B cell (primary cell): ENCODE data around the gene FGD1. TPM values are rescaled to one million over a fixed set of nuclear protein-coding genes. Genes with fewer than 3 reads are reported as not detected.

ENCODE experiments used
- ATAC-seq: fragments of 200-7000 bp; cut with Tn5 transposase; one replicate; pipeline ENCODE4 v1.10.0; 2021; ENCODE audit warnings: low read depth, mild to moderate bottlenecking, moderate number of reproducible peaks, moderate library complexity
- CTCF ChIA-PET: fragments of 350-600 bp; sonication (Branson Sonifier 250); formaldehyde crosslinking; loops from one replicate; lab custom pipeline; 2021; ENCODE audit warnings: antibody characterized with exemption, inconsistent platforms; lab: Charles Lee
- POLR2A ChIA-PET: fragments of 350-600 bp; sonication (Branson Sonifier 250); formaldehyde crosslinking; loops from one replicate; lab custom pipeline; 2021; ENCODE audit warnings: antibody characterized with exemption; lab: Charles Lee
- DNase-seq: peaks from one replicate; pipeline ENCODE4 v3.0.0; 2013
- H2AFZ ChIP-seq: 2 replicates; pipeline ENCODE4 v1.6.1; 2012; ENCODE audit warnings: mild to moderate bottlenecking, low read depth, low read length; ENCODE audit not compliant: insufficient read depth, poor library complexity, severe bottlenecking
- H3K27ac ChIP-seq, 2 donors: 1 replicate in 1 of 2; 2 replicates in 1 of 2; pipeline ENCODE4 v1.5.1; 2012 to 2013; ENCODE audit warnings: low read length in 2 of 2, mild to moderate bottlenecking in 2 of 2, moderate library complexity in 1 of 2
- H3K27me3 ChIP-seq, 4 experiments: fragments of 200-600 bp in 1 of 4; sonication (generic) in 1 of 4; replicated peaks in 1 of 4; 1 replicate in 2 of 4; 2 replicates in 2 of 4; pipeline versions ENCODE4 v1.6.1 to v1.7.0; 2013 to 2016; ENCODE audit warnings: low read length in 3 of 4, mild to moderate bottlenecking in 2 of 4, mixed read lengths in 1 of 4, moderate library complexity in 1 of 4; ENCODE audit not compliant: insufficient read depth in 4 of 4, control insufficient read depth in 3 of 4; ENCODE audit errors: control extremely low read depth in 1 of 4
- H3K36me3 ChIP-seq, 2 experiments: replicated peaks in 1 of 2; 1 replicate in 1 of 2; 2 replicates in 1 of 2; pipeline versions ENCODE4 v1.6.1 to v1.7.1; 2013; ENCODE audit warnings: low read length in 1 of 2; ENCODE audit not compliant: insufficient read depth in 2 of 2, control insufficient read depth in 1 of 2; ENCODE audit errors: control extremely low read depth in 1 of 2, extremely low read depth in 1 of 2
- H3K4me1 ChIP-seq, 2 donors: fragments of 200-600 bp in 1 of 2; sonication (generic) in 1 of 2; 1 replicate in 1 of 2; 2 replicates in 1 of 2; pipeline versions ENCODE4 v1.5.1 to v1.6.1; 2013 to 2017; ENCODE audit warnings: low read length in 2 of 2; ENCODE audit not compliant: control insufficient read depth in 2 of 2, insufficient read depth in 2 of 2
- H3K4me2 ChIP-seq: replicated peaks from 2 replicates; pipeline ENCODE3; 2012; ENCODE audit warnings: mild to moderate bottlenecking, low read depth, low read length; ENCODE audit not compliant: poor library complexity, severe bottlenecking
- H3K4me3 ChIP-seq, 5 experiments: fragments of 200-600 bp in 1 of 5; sonication (generic) in 1 of 5; 1 replicate in 3 of 5; 2 replicates in 2 of 5; pipeline versions ENCODE4 v1.5.1 to v1.7.0; 2011 to 2016; ENCODE audit warnings: low read length in 4 of 5, mild to moderate bottlenecking in 4 of 5, low read depth in 2 of 5, control low read depth in 1 of 5, moderate library complexity in 1 of 5; ENCODE audit not compliant: insufficient read depth in 1 of 5; ENCODE audit errors: control extremely low read depth in 1 of 5, extremely low read depth in 1 of 5
- H3K79me2 ChIP-seq: fragments of 200-600 bp; sonication (generic); one replicate; pipeline ENCODE4 v1.6.0; 2016; ENCODE audit warnings: low read length; ENCODE audit not compliant: control insufficient read depth, insufficient read depth
- H3K9ac ChIP-seq: fragments of 200-600 bp; sonication (generic); 2 replicates; pipeline ENCODE4 v1.6.1; 2017; ENCODE audit warnings: mild to moderate bottlenecking, low read length, moderate library complexity
- H3K9me3 ChIP-seq, 3 donors: one replicate each; pipeline versions ENCODE4 v1.6.1 to v1.7.1; 2013; ENCODE audit warnings: low read length in 2 of 3; ENCODE audit not compliant: control insufficient read depth in 2 of 3, insufficient read depth in 1 of 3; ENCODE audit errors: control extremely low read depth in 1 of 3
- H4K20me1 ChIP-seq: 2 replicates; pipeline ENCODE4 v1.6.0; 2012; ENCODE audit warnings: mild to moderate bottlenecking, low read length; ENCODE audit not compliant: insufficient read depth, control insufficient read depth, poor library complexity, severe bottlenecking
- H3K27ac Mint-ChIP-seq: one replicate; pipeline ENCODE4 v1.8.0; 2021; ENCODE audit warnings: mixed read lengths
- H3K27me3 Mint-ChIP-seq: one replicate; pipeline ENCODE4 v1.8.0; 2021; ENCODE audit warnings: mixed read lengths
- H3K4me1 Mint-ChIP-seq: one replicate; pipeline ENCODE4 v1.8.0; 2021; ENCODE audit warnings: mixed read lengths
- H3K4me3 Mint-ChIP-seq: one replicate; pipeline ENCODE4 v1.8.0; 2021; ENCODE audit warnings: mixed read lengths
- H3K9me3 Mint-ChIP-seq: one replicate; pipeline ENCODE4 v1.8.0; 2022; ENCODE audit warnings: mixed read lengths; ENCODE audit not compliant: insufficient read depth
- EZH2 ChIP-seq: IDR thresholded peaks from 2 replicates; pipeline ENCODE4 v1.6.1; 2012; ENCODE audit warnings: borderline replicate concordance, low read depth, mild to moderate bottlenecking, moderate library complexity, low read length; ENCODE audit not compliant: insufficient read depth, poor library complexity, severe bottlenecking
- WGBS: methylation state at CpG from one replicate; pipeline ENCODE4 v1.1.5; 2013; ENCODE audit warnings: missing lambda C conversion rate; ENCODE audit not compliant: insufficient coverage; 5-methylcytosine and 5-hydroxymethylcytosine counted together
- intact Hi-C: fragments of 100-400 bp; cut with micrococcal nuclease; formaldehyde crosslinking; loops from one replicate; pipeline ENCODE4 v1.10.0; 2022
- polyA plus RNA-seq: library from polyadenylated mRNA; depleted of rRNA; stranded (reverse); fragments of >200 nt; gene quantifications from 2 replicates; pipeline ENCODE4 v1.2.3, GENCODE V29; 2012
- total RNA-seq, 2 donors: library from RNA; stranded (reverse); fragments of 120-200 nt in 1 of 2; gene quantifications; 1 replicate in 1 of 2; 2 replicates in 1 of 2; pipeline versions ENCODE4 v1.2.3 to v1.2.4, GENCODE V29; 2013 to 2022
- TF ChIP-seq, protein P1 (sequence below): fragments of 200-600 bp; IDR thresholded peaks from one replicate; pipeline ENCODE4 v1.8.0; 2022; ENCODE audit warnings: antibody characterized with exemption, mild to moderate bottlenecking

FGD1 gene
- total and polyA plus RNA-seq, 2 donors (not counting 1 experiment from before 2014, with no cell fraction given): 0.20 TPM; not detected in 1

DNA sequence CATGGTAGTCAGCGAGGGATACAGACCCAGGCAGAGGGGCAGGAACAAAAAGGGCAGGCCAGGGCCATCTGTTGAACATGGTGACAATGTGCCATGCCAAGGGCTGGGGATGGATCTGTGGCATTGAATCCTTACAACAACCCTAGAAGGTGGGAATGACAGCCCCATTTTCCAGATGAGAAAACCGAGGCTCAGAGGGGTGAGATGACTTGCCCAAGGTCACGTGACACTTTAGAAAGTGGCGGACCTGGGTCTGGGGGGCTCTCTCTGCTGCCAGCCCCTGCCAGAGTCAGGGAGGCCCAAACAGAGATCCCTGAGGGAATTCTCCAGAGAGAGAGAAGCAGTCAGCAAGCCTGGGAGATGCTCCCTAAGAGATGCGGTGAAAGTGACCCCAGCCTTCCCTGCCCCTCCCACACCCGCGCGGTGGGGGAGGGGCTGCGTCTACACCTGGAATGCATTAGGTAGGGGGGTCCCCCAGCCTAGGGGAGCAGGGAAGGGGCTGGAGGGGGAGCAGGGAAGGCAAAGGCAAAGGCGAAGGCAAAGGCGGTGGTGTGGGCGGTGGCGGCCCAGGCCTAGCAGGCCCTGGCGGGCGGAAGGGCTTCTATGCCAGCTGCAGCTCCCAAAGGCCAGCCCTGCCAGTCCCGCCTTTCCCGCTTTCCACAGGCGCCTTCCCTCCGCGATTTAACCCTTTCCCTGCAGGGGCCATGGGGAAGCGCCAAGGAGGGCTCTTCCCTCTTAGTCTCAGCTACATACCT lies 13.0 kb downstream of the FGD1 start:
- Histone ChIP-seq H3K27me3 (no peaks in the 10 kb centered on the region), H4K20me1 (no peaks in the 10 kb centered on the region), H3K27ac (no peak overlapping the region), H3K4me1 (peaks cover 5 to 9% of the 10 kb centered on the region in 2 donors), H3K4me2 (no peak overlapping the region), H3K9ac (no peak overlapping the region), H3K79me2 (no peaks in the 10 kb centered on the region), H3K36me3 (no peaks in the 10 kb centered on the region), H2AFZ (no peak overlapping the region), H3K9me3 (no peaks in the 10 kb centered on the region), H3K4me3 (no peak overlapping the region)
- no peaks in the 10 kb centered on the region for H3K9me3 Mint-ChIP-seq
- CTCF ChIA-PET: no interaction called here
- POLR2A ChIA-PET: no interaction called here
- peaks cover 7% of the 10 kb centered on the region for H3K4me1 Mint-ChIP-seq
- 90% methylated on average over 6 of the region's 21 CpGs for WGBS
- ATAC-seq: no peak
- DNase-seq: no peak
- intact Hi-C loops: no loop called here
- H3K27me3 Mint-ChIP-seq: no peaks in the 10 kb centered on the region
- no peak overlapping the region for H3K4me3 Mint-ChIP-seq
- TF ChIP-seq, protein P1, sequence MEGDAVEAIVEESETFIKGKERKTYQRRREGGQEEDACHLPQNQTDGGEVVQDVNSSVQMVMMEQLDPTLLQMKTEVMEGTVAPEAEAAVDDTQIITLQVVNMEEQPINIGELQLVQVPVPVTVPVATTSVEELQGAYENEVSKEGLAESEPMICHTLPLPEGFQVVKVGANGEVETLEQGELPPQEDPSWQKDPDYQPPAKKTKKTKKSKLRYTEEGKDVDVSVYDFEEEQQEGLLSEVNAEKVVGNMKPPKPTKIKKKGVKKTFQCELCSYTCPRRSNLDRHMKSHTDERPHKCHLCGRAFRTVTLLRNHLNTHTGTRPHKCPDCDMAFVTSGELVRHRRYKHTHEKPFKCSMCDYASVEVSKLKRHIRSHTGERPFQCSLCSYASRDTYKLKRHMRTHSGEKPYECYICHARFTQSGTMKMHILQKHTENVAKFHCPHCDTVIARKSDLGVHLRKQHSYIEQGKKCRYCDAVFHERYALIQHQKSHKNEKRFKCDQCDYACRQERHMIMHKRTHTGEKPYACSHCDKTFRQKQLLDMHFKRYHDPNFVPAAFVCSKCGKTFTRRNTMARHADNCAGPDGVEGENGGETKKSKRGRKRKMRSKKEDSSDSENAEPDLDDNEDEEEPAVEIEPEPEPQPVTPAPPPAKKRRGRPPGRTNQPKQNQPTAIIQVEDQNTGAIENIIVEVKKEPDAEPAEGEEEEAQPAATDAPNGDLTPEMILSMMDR: no peak
- no peak for TF ChIP-seq EZH2
- no peak overlapping the region for H3K27ac Mint-ChIP-seq
